T-helper 2 cell treated with Interferon-gamma antibody and Interleukin-4, amounts not matched to agents 5 μg/mL and 100 μg/mL, for 36 hours (primary cell): ENCODE results near the gene FEM1C.

Experiments
- DNase-seq: peaks from one replicate; pipeline ENCODE4 v3.0.0; 2021; ENCODE audit warnings: low spot score
- H3K27ac Mint-ChIP-seq: one replicate; pipeline ENCODE4 v1.8.0; 2021; ENCODE audit warnings: mild to moderate bottlenecking, mixed read lengths
- H3K27me3 Mint-ChIP-seq: one replicate; pipeline ENCODE4 v1.8.0; 2021; ENCODE audit warnings: low read depth, mixed read lengths
- H3K36me3 Mint-ChIP-seq: one replicate; pipeline ENCODE4 v1.8.0; 2021; ENCODE audit warnings: low read depth, mixed read lengths
- H3K4me1 Mint-ChIP-seq: one replicate; pipeline ENCODE4 v1.8.0; 2021; ENCODE audit warnings: low read depth, mixed read lengths
- H3K4me3 Mint-ChIP-seq: one replicate; pipeline ENCODE4 v1.8.0; 2022; ENCODE audit warnings: mild to moderate bottlenecking, moderate library complexity, mixed read lengths
- H3K9me3 Mint-ChIP-seq: one replicate; pipeline ENCODE4 v1.8.0; 2021; ENCODE audit warnings: mixed read lengths

FEM1C gene

DNA sequence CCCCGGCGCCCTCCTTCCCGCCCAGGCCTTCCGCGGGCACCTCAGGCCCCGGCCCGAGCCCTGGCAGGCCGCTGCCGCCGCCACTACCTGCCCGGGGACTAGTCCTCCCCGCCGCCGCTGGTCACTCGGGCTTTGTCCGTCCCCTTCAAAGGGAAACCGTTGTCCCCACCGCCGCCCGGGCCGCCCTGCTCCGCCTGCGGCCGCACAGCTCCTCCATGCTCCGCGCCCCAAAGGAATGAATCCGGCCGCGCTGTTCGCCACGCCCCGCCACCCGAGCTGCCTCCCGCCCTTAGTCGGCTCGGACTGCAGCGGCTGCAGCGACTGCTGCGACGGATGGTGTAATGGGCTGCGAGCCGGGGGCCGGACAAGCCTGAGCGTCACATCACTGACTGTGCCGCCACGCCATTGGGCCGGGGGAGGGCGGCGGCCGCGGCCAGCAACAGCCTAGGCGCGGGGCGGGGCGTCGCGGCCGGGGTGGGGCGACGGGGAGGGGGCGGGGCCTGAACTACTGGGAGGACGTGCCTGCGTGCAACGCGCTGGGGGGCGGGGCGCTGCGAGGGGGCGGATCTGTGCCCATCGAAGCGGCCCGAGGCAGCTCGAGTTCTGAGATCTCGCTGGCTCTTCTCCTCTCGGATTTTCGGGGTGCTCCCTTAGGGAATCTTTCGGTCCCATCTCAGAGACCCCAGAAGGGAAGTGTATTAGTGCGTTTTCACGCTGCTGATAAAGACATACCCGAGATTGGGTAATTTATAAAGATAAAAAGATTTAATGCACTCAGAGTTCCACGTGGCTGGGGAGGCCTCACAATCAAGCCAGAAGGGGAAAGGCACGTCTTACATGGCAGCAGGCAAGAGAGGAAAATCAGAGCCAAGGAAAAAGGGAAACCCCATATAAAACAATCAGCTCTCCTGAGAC is at the start of gene FEM1C:
Gene FEM1C (minus strand): TSS at position 340 of the 915 bp plus-strand sequence. CDS start 1,282 bp downstream, outside the sequence.
- Mint-ChIP-seq H3K27me3 (peaks cover 4% of the 10 kb centered on the region), H3K27ac (peak within 1 kb of the TSS; percentile 100), H3K4me1 (peaks cover 31% of the 10 kb centered on the region), H3K36me3 (peaks cover 50% of the 10 kb centered on the region), H3K4me3 (peak within 1 kb of the TSS; percentile 98), H3K9me3 (peaks cover 16% of the 10 kb centered on the region)
- peak; percentile 95 for DNase-seq

- peaks cover 12% of the 10 kb centered on the region for H3K27me3 Mint-ChIP-seq
- DNase-seq, result no peak
- no peak overlapping the region for H3K27ac Mint-ChIP-seq
- peaks cover 2% of the 10 kb centered on the region for H3K4me1 Mint-ChIP-seq
- no peak overlapping the region for H3K4me3 Mint-ChIP-seq
- H3K9me3 Mint-ChIP-seq, result no peaks in the 10 kb centered on the region
- no peaks in the 10 kb centered on the region for H3K36me3 Mint-ChIP-seq
These were observed 44.5 kb upstream of the FEM1C start for GRCh38 chr5:115589043-115589442.

DNA sequence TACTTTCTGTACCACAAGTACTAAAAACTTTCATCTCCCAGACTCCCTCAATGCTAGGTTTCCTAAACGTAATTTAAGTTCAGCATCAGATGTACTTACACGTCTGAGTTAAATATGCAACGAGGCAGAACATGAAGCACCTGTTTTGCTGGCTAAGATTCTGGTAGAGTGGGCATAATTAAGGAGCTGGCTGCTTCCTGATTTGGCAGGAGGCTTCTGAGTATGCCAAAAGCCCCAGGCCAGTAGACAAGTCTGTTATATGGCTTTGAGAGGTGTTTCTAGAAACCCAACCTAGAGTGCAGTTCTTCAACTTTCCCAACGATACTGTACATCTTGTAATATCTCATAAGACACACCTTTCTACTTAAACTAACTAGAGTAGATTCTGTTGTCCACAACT is 44.1 kb upstream of the FEM1C start:
- H3K36me3 Mint-ChIP-seq, result no peaks in the 10 kb centered on the region
- H3K27ac Mint-ChIP-seq, result no peak overlapping the region
- no peaks in the 10 kb centered on the region for H3K9me3 Mint-ChIP-seq
- H3K4me1 Mint-ChIP-seq, result peaks cover 2% of the 10 kb centered on the region
- H3K27me3 Mint-ChIP-seq, result peaks cover 12% of the 10 kb centered on the region
- no peak overlapping the region for H3K4me3 Mint-ChIP-seq
- no peak for DNase-seq

DNA sequence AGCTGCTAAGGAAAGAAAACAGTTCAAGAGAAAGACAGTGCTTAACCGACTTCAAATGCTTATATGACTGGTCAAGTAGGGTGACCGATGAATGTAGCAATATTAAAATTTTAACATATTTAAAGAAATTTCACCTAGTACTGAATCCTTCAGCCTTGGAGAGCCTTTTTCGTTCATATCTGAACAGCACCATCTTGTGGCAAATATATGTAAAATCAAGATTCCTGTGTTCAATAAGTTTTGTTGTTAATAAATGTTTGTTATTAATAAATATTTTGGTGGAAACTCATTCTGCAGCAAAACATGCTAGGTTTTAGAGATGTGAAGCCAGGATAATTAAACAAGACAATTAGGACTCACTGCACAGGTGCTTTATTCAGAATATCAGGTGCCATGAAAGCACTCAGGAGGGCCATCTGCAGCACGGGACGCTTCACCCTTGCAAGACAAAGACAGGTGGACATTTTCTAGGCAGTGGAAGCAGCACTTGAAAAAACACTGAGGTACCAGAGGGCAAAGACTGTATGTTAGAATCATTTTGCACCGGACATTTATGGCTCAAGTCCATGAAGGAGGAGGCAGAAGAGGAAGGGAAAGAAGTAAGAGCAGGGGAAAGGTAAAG is 42.1 kb upstream of the FEM1C start:
- Mint-ChIP-seq H3K9me3 (no peaks in the 10 kb centered on the region), H3K4me1 (peaks cover 2% of the 10 kb centered on the region)
- DNase-seq, result no peak

GRCh38 chr5:115585265-115585664 is 40.7 kb upstream of the FEM1C start:
- Mint-ChIP-seq H3K9me3 (no peaks in the 10 kb centered on the region), H3K27ac (no peak overlapping the region), H3K36me3 (no peaks in the 10 kb centered on the region), H3K4me3 (no peak overlapping the region), H3K4me1 (no peaks in the 10 kb centered on the region), H3K27me3 (peaks cover 9% of the 10 kb centered on the region)
- DNase-seq, result no peak

More for the DNA sequence above, 42.1 kb upstream of the FEM1C start:
- Mint-ChIP-seq H3K36me3 (no peaks in the 10 kb centered on the region), H3K27ac (no peak overlapping the region), H3K4me3 (no peak overlapping the region), H3K27me3 (peaks cover 13% of the 10 kb centered on the region)

DNA sequence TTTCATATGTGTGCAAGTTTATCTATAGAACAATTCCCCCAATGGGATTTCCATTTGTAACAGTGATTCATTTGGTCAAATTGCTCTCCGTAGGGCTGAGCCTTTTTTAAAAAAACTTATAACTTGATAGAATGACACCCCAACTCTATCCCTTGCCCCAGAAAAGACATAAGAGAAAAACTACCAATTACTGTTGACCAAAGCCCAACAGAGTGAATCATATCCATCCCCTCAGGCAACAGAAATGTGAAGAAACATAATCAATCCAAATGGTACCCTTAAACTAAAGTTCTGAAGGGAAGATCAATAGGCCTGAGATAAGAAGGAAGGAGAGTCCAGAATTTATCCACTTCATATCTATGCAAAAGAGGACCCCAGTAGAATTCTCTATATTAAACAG is 39.9 kb upstream of the FEM1C start:
- H3K4me3 Mint-ChIP-seq, result no peak overlapping the region
- peaks cover 9% of the 10 kb centered on the region for H3K27me3 Mint-ChIP-seq
- H3K4me1 Mint-ChIP-seq, result no peaks in the 10 kb centered on the region
- H3K27ac Mint-ChIP-seq, result no peak overlapping the region
- H3K9me3 Mint-ChIP-seq, result no peaks in the 10 kb centered on the region
- DNase-seq, result no peak
- no peaks in the 10 kb centered on the region for H3K36me3 Mint-ChIP-seq

DNA sequence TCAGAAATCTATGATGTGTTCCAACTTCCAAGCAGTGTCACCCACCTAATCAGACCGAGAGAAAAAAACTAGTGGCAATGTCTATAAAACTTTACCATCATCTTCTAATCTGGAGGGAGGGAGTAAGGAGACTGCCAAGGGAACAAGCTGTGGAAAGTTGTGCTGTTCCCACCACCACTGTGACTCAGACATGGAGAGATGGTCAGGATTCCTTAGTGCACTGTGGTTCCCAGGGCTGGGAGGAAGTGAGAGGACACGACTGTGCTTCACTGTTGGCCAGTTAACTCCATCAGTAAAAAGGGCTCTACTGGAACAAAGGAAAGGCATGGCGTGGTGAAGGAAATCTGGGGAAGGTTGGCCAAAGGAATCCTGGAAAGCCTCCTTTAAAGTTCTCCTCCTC is 38.9 kb upstream of the FEM1C start:
- no peak for DNase-seq
- H3K9me3 Mint-ChIP-seq, result no peaks in the 10 kb centered on the region
- no peaks in the 10 kb centered on the region for H3K4me1 Mint-ChIP-seq
- peaks cover 7% of the 10 kb centered on the region for H3K27me3 Mint-ChIP-seq
- no peak overlapping the region for H3K27ac Mint-ChIP-seq
- no peak overlapping the region for H3K4me3 Mint-ChIP-seq
- H3K36me3 Mint-ChIP-seq, result no peaks in the 10 kb centered on the region

DNA sequence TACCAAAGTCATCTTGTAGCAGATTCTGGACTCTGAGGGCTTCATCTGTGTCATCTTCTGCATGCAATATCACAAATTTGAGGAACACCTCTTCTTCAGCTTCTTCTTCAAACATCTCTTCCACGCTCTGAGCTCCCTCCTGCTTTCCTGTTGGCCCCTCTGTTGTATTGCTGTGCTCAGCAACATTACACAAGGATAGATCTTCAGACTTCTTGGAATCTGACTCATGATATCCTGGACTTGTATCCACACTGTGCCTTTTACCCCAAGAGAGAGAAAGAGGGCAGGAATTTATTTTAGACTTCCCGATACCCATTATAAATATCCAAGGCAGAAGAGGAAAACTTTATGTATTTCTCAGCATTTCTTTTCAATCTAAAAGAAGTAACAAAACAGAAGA is 36.4 kb upstream of the FEM1C start:
- Mint-ChIP-seq H3K27me3 (peaks cover 9% of the 10 kb centered on the region), H3K36me3 (no peaks in the 10 kb centered on the region), H3K27ac (no peak overlapping the region), H3K4me1 (no peaks in the 10 kb centered on the region), H3K4me3 (no peak overlapping the region), H3K9me3 (no peaks in the 10 kb centered on the region)
- no peak for DNase-seq

DNA sequence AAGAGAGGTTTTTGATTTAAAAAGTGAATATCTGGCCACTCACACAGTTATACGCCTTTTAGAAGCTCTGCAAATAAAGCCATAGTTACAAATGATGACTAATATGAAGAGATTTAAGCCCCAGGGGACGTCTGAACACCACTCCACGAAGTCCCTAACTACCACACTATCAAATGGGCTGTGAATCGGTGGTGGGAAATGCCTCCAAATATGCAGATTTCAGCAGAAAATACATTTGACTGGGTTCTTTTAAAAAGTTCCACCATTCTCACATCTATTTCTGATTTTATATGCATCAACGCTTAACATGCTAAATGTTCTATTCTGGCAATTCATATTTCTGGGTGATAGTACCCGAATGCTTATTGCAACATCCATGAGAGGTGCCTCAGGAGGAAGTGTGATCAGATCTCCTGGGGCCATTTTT is 35.2 kb upstream of the FEM1C start:
- H3K27me3 Mint-ChIP-seq, result peaks cover 9% of the 10 kb centered on the region
- no peaks in the 10 kb centered on the region for H3K9me3 Mint-ChIP-seq
- H3K4me3 Mint-ChIP-seq, result no peak overlapping the region
- no peak for DNase-seq
- no peaks in the 10 kb centered on the region for H3K36me3 Mint-ChIP-seq
- H3K4me1 Mint-ChIP-seq, result no peaks in the 10 kb centered on the region
- no peak overlapping the region for H3K27ac Mint-ChIP-seq

DNA sequence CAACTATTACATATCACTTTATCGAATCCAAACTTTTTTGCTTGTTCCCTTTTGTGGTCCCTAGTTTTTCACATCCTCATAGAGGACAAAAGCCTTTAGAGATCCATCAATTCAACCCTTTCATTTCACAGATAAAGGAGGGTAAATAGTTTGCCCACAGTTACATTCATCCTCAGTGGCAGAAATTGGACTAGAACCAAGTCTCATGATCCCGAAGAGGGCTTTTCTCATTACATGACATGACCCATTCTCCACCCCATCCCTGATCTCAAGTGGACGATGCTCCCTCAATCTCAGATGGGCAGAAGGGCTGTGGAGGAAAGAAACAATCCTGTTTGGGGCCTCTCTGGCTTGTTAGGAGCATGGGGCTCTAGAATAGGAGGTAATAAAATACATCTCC is 34.6 kb upstream of the FEM1C start:
- Mint-ChIP-seq H3K9me3 (no peaks in the 10 kb centered on the region), H3K4me3 (no peak overlapping the region), H3K27me3 (peaks cover 5% of the 10 kb centered on the region), H3K27ac (no peak overlapping the region), H3K4me1 (no peaks in the 10 kb centered on the region), H3K36me3 (no peaks in the 10 kb centered on the region)
- no peak for DNase-seq

DNA sequence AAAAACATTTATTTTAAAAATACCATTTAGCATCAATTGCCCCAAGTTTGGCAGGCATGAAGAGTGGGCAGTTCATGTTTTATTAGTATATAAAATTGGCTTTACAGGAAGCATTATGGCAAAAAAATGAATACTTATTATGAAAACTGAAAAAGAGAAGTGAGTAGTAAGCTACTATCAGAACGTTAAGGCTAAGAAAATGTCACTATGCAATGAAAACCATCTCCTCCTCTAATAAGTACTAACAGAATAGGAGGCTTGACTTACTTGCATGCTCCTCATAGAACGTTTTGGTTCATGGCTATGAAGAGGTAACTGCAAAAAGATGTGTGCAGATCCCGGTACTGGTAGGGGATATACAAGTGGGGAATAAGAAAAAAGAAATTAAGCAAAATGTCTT is 34.1 kb upstream of the FEM1C start:
- H3K27me3 Mint-ChIP-seq, result peaks cover 4% of the 10 kb centered on the region
- no peak overlapping the region for H3K27ac Mint-ChIP-seq
- H3K4me3 Mint-ChIP-seq, result no peak overlapping the region
- no peaks in the 10 kb centered on the region for H3K9me3 Mint-ChIP-seq
- no peak for DNase-seq
- H3K36me3 Mint-ChIP-seq, result no peaks in the 10 kb centered on the region
- H3K4me1 Mint-ChIP-seq, result no peaks in the 10 kb centered on the region

DNA sequence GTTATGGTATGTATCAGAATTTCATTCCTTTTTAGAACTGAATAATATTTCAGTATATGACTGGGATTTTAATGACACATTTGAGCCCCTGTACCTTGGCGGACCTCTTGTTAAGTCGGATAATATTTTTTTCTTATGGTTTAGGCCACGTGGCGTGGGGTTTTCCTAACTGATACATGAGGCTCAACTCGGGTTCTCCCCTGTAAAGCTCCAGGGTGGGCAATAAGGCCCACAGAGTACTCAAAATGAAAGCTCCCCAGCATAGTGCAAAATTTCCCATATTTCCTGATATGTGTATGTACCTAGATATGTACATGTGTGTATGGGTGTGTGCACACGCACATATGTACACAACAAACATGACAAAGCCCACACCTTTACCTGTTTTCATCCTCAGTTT is 33.2 kb upstream of the FEM1C start:
- no peak for DNase-seq
- Mint-ChIP-seq H3K4me1 (no peaks in the 10 kb centered on the region), H3K27me3 (peaks cover 2% of the 10 kb centered on the region), H3K27ac (no peak overlapping the region), H3K9me3 (no peaks in the 10 kb centered on the region), H3K4me3 (no peak overlapping the region), H3K36me3 (no peaks in the 10 kb centered on the region)

- Mint-ChIP-seq H3K27ac (no peak overlapping the region), H3K4me1 (no peaks in the 10 kb centered on the region), H3K27me3 (peaks cover 6% of the 10 kb centered on the region), H3K9me3 (no peaks in the 10 kb centered on the region), H3K36me3 (no peaks in the 10 kb centered on the region), H3K4me3 (no peak overlapping the region)
- DNase-seq, result no peak
These were observed 32.8 kb upstream of the FEM1C start for GRCh38 chr5:115577329-115577728.

GRCh38 chr5:115575167-115576070 is 30.8 kb upstream of the FEM1C start:
- H3K9me3 Mint-ChIP-seq, result no peaks in the 10 kb centered on the region
- DNase-seq, result no peak
- H3K4me3 Mint-ChIP-seq, result no peak overlapping the region
- no peak overlapping the region for H3K27ac Mint-ChIP-seq
- no peaks in the 10 kb centered on the region for H3K36me3 Mint-ChIP-seq
- peaks cover 14% of the 10 kb centered on the region for H3K27me3 Mint-ChIP-seq
- no peaks in the 10 kb centered on the region for H3K4me1 Mint-ChIP-seq
